ENCODE data around the gene PROKR1. TPM values are rescaled to one million over a fixed set of nuclear protein-coding genes. Genes with fewer than 3 reads are reported as not detected.

PROKR1 gene
- total RNA-seq, 2 donors from 2014 or later: not detected

DNA sequence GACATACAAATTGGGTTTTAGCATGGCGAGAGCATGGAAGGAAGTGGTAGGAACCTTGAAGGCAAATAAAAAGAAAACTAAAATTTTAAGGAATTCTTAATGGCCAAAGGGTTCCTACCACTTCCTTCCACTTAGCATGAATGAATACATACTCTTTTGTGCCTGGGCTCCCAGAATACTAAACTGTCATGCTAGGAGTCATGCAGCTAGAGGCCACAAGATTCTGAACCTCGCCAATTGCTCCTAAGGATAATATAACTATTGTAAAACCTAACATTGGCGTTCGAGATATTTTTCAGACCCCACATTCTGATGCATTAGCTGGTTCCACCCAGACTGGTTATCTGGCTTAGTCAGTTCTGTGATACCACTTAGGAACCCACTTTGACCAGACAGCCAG lies 52.6 kb downstream of the PROKR1 start:
- H3K27me3 ChIP-seq: no peaks in the 10 kb centered on the region
- no peak for DNase-seq (ENCODE audit: low spot score)
- H3K4me1 ChIP-seq: no peaks in the 10 kb centered on the region
- H3K9me3 ChIP-seq: no peaks in the 10 kb centered on the region
- no peak overlapping the region for H3K27ac ChIP-seq
- H3K36me3 ChIP-seq: no peaks in the 10 kb centered on the region
- no peak overlapping the region for H3K4me3 ChIP-seq
- TF ChIP-seq, protein P1, sequence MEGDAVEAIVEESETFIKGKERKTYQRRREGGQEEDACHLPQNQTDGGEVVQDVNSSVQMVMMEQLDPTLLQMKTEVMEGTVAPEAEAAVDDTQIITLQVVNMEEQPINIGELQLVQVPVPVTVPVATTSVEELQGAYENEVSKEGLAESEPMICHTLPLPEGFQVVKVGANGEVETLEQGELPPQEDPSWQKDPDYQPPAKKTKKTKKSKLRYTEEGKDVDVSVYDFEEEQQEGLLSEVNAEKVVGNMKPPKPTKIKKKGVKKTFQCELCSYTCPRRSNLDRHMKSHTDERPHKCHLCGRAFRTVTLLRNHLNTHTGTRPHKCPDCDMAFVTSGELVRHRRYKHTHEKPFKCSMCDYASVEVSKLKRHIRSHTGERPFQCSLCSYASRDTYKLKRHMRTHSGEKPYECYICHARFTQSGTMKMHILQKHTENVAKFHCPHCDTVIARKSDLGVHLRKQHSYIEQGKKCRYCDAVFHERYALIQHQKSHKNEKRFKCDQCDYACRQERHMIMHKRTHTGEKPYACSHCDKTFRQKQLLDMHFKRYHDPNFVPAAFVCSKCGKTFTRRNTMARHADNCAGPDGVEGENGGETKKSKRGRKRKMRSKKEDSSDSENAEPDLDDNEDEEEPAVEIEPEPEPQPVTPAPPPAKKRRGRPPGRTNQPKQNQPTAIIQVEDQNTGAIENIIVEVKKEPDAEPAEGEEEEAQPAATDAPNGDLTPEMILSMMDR (IDR thresholded peaks at IDR 0.05): no peak

DNA sequence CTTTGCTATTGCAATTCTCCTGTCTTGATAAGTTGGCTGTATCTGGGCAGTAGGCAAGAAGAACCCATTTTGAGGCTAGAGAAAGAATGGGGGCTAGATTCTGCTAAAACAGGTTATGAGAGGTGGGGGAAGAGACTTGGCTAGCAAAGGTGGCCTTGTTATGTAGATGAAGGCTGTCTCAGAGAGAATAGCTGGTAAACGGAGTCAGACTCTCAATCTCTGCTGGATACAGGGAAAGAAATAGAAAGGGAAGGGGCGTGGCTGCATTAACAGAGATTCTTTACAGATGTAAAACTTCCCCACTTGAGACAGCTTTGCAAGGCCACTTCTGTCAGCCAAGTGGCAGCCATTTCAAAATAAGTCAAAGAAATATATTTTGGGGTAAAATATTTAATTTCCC lies 53.2 kb downstream of the PROKR1 start:
- H3K4me3 ChIP-seq: no peak overlapping the region
- no peaks in the 10 kb centered on the region for H3K36me3 ChIP-seq
- no peak for DNase-seq (ENCODE audit: low spot score)
- TF ChIP-seq, protein P1 (IDR thresholded peaks at IDR 0.05): no peak
- no peaks in the 10 kb centered on the region for H3K9me3 ChIP-seq
- no peaks in the 10 kb centered on the region for H3K27me3 ChIP-seq
- no peak overlapping the region for H3K27ac ChIP-seq
- H3K4me1 ChIP-seq: no peaks in the 10 kb centered on the region

DNA sequence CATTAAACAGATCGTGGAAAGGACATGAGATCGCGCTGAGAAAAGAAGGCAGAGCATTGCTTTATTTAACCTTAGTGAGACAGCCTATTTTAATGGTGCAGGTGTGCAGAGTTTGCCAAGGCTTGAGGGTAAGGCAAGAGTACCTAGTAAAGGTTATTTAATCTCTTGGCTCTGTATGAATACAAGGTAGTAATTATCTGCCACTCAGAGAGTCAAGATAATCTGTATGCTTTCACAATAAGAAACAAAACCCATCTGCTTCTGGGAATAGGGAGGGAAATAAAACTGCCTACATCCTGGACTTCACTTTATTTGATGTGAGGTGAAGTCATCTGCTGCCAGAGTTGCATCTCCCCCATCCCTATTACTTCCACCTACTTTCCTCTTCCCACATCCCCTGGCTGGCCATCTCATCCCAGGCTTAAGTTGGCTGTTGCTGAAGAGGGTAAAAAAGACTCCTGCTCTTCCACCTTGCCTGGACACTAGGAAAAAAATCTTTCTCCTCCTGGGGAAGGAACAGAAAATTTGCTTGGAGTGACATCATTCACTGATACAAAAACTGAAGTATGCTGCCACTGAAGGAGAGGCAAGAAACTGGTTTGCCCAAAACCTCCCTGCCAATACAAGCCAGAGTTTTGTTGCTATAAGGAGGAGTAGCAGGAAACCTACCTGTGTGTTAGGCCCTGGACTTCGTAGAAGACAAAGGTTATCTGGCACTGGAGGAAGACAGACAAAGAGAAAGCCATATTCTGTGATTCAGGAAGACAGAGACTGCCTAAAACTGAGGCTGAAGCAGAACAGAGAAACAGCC lies 55.4 kb downstream of the PROKR1 start:
- Histone ChIP-seq H3K4me1 (no peaks in the 10 kb centered on the region), H3K9me3 (no peaks in the 10 kb centered on the region), H3K36me3 (no peaks in the 10 kb centered on the region), H3K27me3 (no peaks in the 10 kb centered on the region), H3K4me3 (no peak overlapping the region), H3K27ac (no peak overlapping the region)
- no peak for DNase-seq (ENCODE audit: low spot score)
- TF ChIP-seq, protein P1 (IDR thresholded peaks at IDR 0.05): no peak

DNA sequence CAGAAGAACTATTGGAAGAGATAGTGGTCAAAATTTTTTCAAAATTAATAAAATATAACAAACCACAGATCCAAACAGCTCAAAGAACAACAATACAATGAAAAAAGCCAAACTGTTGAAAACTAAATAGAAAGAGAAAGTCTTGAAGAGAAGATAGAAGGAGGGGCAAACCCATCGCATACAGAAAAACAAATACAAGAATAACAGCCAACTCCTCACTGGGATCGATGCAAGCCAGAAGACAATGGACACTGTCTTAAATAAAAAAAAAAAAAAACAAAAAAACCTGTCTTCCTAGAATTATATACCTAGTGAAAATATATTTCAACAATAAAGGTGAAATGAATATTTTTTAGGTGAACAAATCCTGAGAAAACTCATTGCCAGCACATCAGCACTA lies 57.2 kb downstream of the PROKR1 start:
- Histone ChIP-seq H3K9me3 (no peaks in the 10 kb centered on the region), H3K36me3 (no peaks in the 10 kb centered on the region), H3K27me3 (no peaks in the 10 kb centered on the region), H3K4me3 (no peak overlapping the region), H3K27ac (no peak overlapping the region), H3K4me1 (no peaks in the 10 kb centered on the region)
- DNase-seq (ENCODE audit: low spot score): no peak
- TF ChIP-seq, protein P1 (IDR thresholded peaks at IDR 0.05): no peak

DNA sequence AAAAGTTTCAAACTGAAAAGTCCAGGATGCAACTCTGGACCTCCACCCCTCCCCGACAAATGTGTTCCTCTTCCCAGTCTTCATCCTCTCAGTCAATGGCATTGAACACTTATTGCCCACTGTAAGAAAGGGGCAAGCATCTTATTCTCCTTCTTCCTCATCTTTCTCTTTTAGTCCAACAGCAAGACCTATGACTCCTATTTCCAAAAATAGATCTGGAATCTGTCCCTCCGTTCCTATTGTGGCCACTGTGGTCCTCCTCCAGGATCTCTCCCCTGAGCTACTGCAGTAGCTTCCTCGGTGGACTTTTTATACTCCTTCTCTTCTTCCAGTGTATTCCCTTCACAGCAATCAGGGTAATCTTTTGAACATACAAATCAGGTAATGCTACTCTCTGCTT lies 63.3 kb downstream of the PROKR1 start:
- H3K4me3 ChIP-seq: no peak overlapping the region
- H3K27ac ChIP-seq: no peak overlapping the region
- TF ChIP-seq, protein P1 (IDR thresholded peaks at IDR 0.05): no peak
- no peaks in the 10 kb centered on the region for H3K9me3 ChIP-seq
- no peak for DNase-seq (ENCODE audit: low spot score)
- no peaks in the 10 kb centered on the region for H3K27me3 ChIP-seq
- no peaks in the 10 kb centered on the region for H3K4me1 ChIP-seq
- H3K36me3 ChIP-seq: no peaks in the 10 kb centered on the region

Other genes with a start within 250 kb of the PROKR1 start
- under 1 TPM; 0.33 to 0.67 TPM for gene FBXO48, start 176.3 kb upstream of the PROKR1 start, total RNA-seq
- gene APLF, start 176.0 kb upstream of the PROKR1 start, total RNA-seq: 1 to 10 TPM; 4.2 to 8.2 TPM
- 10 to 100 TPM in 1 of 2 donors, 1 to 10 TPM in 1; 4.2 to 12.8 TPM for gene ARHGAP25, start 91.2 kb downstream of the PROKR1 start, total RNA-seq
- 1,000 to 10,000 TPM in 1 of 2 donors, 1 to 10 TPM in 1; 1.9 to 5,642 TPM for gene BMP10, start 227.8 kb downstream of the PROKR1 start, total RNA-seq

Measured in right atrium auricular region (tissue), 2 donors.